OCI-LY1 (cell line): ENCODE results near the gene MTHFD1.

Experiments
- H2AFZ ChIP-seq: fragments of 200-600 bp; sonication (generic), shearing (Covaris generic); 2 replicates; pipeline ENCODE4 v1.6.0; 2014; ENCODE audit warnings: antibody characterized with exemption, mild to moderate bottlenecking, low read length
- H3F3A ChIP-seq: fragments of 200-600 bp; sonication (generic), shearing (Covaris generic); 2 replicates; pipeline ENCODE4 v1.6.0; 2014; ENCODE audit warnings: mild to moderate bottlenecking, antibody characterized with exemption, low read length, moderate library complexity; ENCODE audit not compliant: insufficient read depth
- H3K27ac ChIP-seq: fragments of 200-600 bp; sonication (generic); 2 replicates; pipeline ENCODE4 v1.5.1; 2014; ENCODE audit warnings: low read length, mixed run types, mild to moderate bottlenecking, low read depth; ENCODE audit not compliant: poor library complexity, severe bottlenecking
- H3K27me3 ChIP-seq: fragments of 200-600 bp; sonication (generic); 2 replicates; pipeline ENCODE4 v1.6.0; 2014; ENCODE audit warnings: antibody characterized with exemption, mild to moderate bottlenecking, low read length, moderate library complexity; ENCODE audit not compliant: insufficient read depth
- H3K36me3 ChIP-seq: fragments of 200-600 bp; sonication (generic); 2 replicates; pipeline ENCODE4 v1.6.1; 2014; ENCODE audit warnings: mild to moderate bottlenecking, antibody characterized with exemption, low read length, moderate library complexity, mixed read lengths; ENCODE audit not compliant: insufficient read depth
- H3K4me1 ChIP-seq: fragments of 200-600 bp; sonication (generic); 2 replicates; pipeline ENCODE4 v1.5.1; 2014; ENCODE audit warnings: mild to moderate bottlenecking, low read length, moderate library complexity; ENCODE audit not compliant: insufficient read depth, severe bottlenecking
- H3K4me2 ChIP-seq: fragments of 200-600 bp; sonication (generic), shearing (Covaris generic); 2 replicates; pipeline ENCODE4 v1.6.1; 2014; ENCODE audit warnings: low read length
- H3K4me3 ChIP-seq: fragments of 200-600 bp; sonication (generic); 2 replicates; pipeline ENCODE4 v1.5.1; 2014; ENCODE audit warnings: low read length, low read depth, mild to moderate bottlenecking, mixed read lengths; ENCODE audit not compliant: poor library complexity, severe bottlenecking
- H3K79me2 ChIP-seq: fragments of 200-600 bp; shearing (Covaris generic); 2 replicates; pipeline ENCODE4 v1.6.1; 2016; ENCODE audit warnings: mixed run types, low read length, mixed read lengths; ENCODE audit not compliant: insufficient read depth
- H3K9ac ChIP-seq: fragments of 200-600 bp; sonication (generic), shearing (Covaris generic); 2 replicates; pipeline ENCODE4 v1.6.1; 2014; ENCODE audit warnings: mild to moderate bottlenecking, low read length, mixed read lengths
- H3K9me2 ChIP-seq: fragments of 200-600 bp; sonication (generic), shearing (Covaris generic); 2 replicates; pipeline ENCODE4 v1.6.1; 2014; ENCODE audit warnings: low read depth, mild to moderate bottlenecking, low read length, mixed read lengths
- H3K9me3 ChIP-seq: fragments of 200-600 bp; shearing (Covaris generic); 2 replicates; pipeline ENCODE4 v1.6.1; 2014; ENCODE audit warnings: low read length, mixed read lengths
- H4K20me1 ChIP-seq: fragments of 200-600 bp; sonication (generic), shearing (Covaris generic); 2 replicates; pipeline ENCODE4 v1.6.0; 2016; ENCODE audit warnings: mild to moderate bottlenecking, low read length; ENCODE audit not compliant: insufficient read depth
- CTCF ChIP-seq: fragments of 200-600 bp; sonication (generic), shearing (Covaris generic); IDR thresholded peaks from 2 replicates; pipeline ENCODE4 v1.5.1; 2017; ENCODE audit warnings: mild to moderate bottlenecking, antibody characterized with exemption, low read length, moderate library complexity, mixed read lengths
- EZH2 ChIP-seq: fragments of 200-600 bp; sonication (generic), shearing (Covaris generic); IDR thresholded peaks from 2 replicates; pipeline ENCODE4 v1.8.0; 2017; ENCODE audit warnings: borderline replicate concordance, mixed run types, mild to moderate bottlenecking, antibody characterized with exemption, low read length, moderate library complexity, mixed read lengths

MTHFD1 gene

GRCh38 chr14:64464651-64465050, 76.5 kb downstream of the MTHFD1 start:
- peaks cover 31% of the 10 kb centered on the region for H3K4me1 ChIP-seq
- peak overlapping the region; percentile 95 for H3K4me2 ChIP-seq
- peak overlapping the region; percentile 70 for H3K4me3 ChIP-seq
- no peaks in the 10 kb centered on the region for H3F3A ChIP-seq
- H3K36me3 ChIP-seq: peaks cover 17% of the 10 kb centered on the region; the same call in 1 of the 2 replicates
- H4K20me1 ChIP-seq: no peaks in the 10 kb centered on the region
- no peaks in the 10 kb centered on the region for H3K9me2 ChIP-seq
- no peak for TF ChIP-seq CTCF
- no peak for TF ChIP-seq EZH2
- no peaks in the 10 kb centered on the region for H3K27me3 ChIP-seq
- peak overlapping the region; percentile 79 for H3K9ac ChIP-seq
- peak overlapping the region; percentile 3 for H3K27ac ChIP-seq
- H2AFZ ChIP-seq: no peak overlapping the region
- H3K79me2 ChIP-seq: no peaks in the 10 kb centered on the region
- no peaks in the 10 kb centered on the region for H3K9me3 ChIP-seq

- Histone ChIP-seq H4K20me1 (no peaks in the 10 kb centered on the region), H2AFZ (no peak within 1 kb of the TSS), H3K36me3 (peaks cover 12% of the 10 kb centered on the region; the same call in 1 of the 2 replicates), H3K4me3 (peak within 1 kb of the TSS; percentile 70), H3F3A (no peaks in the 10 kb centered on the region), H3K4me2 (peak within 1 kb of the TSS; percentile 95), H3K9me2 (no peaks in the 10 kb centered on the region), H3K9ac (peak within 1 kb of the TSS; percentile 79), H3K27me3 (no peaks in the 10 kb centered on the region), H3K4me1 (peaks cover 31% of the 10 kb centered on the region), H3K27ac (peak within 1 kb of the TSS; percentile 3), H3K9me3 (no peaks in the 10 kb centered on the region), H3K79me2 (no peaks in the 10 kb centered on the region)
- TF ChIP-seq EZH2 (no peak), CTCF (0 out of 2 replicates have a peak, but pooled peaks have one; percentile 6)
Measured at GRCh38 chr14:64465191-64465822, 77.2 kb downstream of the MTHFD1 start, which contains the start of gene AKAP5. TSS of gene AKAP5 (plus strand) at chr14:64465499. CDS start at chr14:64468395, 2,896 bp downstream.

- Histone ChIP-seq H3K9ac (peak overlapping the region; percentile 69), H3K27me3 (no peaks in the 10 kb centered on the region), H3K79me2 (no peaks in the 10 kb centered on the region), H3K4me2 (peak overlapping the region; percentile 95), H3K9me3 (no peaks in the 10 kb centered on the region), H3K4me3 (peak overlapping the region; percentile 70), H3K27ac (no peak overlapping the region), H3K9me2 (no peaks in the 10 kb centered on the region), H4K20me1 (no peaks in the 10 kb centered on the region), H2AFZ (no peak overlapping the region), H3F3A (no peaks in the 10 kb centered on the region), H3K4me1 (peaks cover 31% of the 10 kb centered on the region), H3K36me3 (peaks cover 10% of the 10 kb centered on the region; the same call in 1 of the 2 replicates)
- TF ChIP-seq EZH2 (no peak), CTCF (no peak)
Measured at GRCh38 chr14:64465831-64466554, 77.8 kb downstream of the MTHFD1 start.
